NT2/D1 (cell line): ENCODE measurements around the gene KRTAP23-1.

Source experiments
- DNase-seq: peaks from one replicate; pipeline ENCODE4 v3.0.0-alpha.2; 2011; ENCODE audit warnings: low read depth, low spot score
- H3K27me3 ChIP-seq: 2 replicates; pipeline ENCODE4 v1.6.0; 2011; ENCODE audit warnings: mild to moderate bottlenecking; ENCODE audit not compliant: insufficient read length, insufficient read depth
- H3K36me3 ChIP-seq: 2 replicates; pipeline ENCODE4 v1.6.1; 2011; ENCODE audit warnings: mild to moderate bottlenecking, low read length, mixed read lengths; ENCODE audit not compliant: insufficient read depth, insufficient read length
- H3K4me1 ChIP-seq: 2 replicates; pipeline ENCODE4 v1.5.1; 2011; ENCODE audit not compliant: insufficient read depth, insufficient read length
- H3K4me3 ChIP-seq: 2 replicates; pipeline ENCODE4 v1.5.1; 2011; ENCODE audit warnings: low read depth; ENCODE audit not compliant: insufficient read length
- H3K9ac ChIP-seq: 2 replicates; pipeline ENCODE4 v1.6.0; 2011; ENCODE audit warnings: low read depth; ENCODE audit not compliant: insufficient read length
- H3K9me3 ChIP-seq: 2 replicates; pipeline ENCODE4 v1.5.1; 2011; ENCODE audit warnings: mild to moderate bottlenecking, low read length; ENCODE audit not compliant: insufficient read depth
- SUZ12 ChIP-seq: IDR thresholded peaks from 2 replicates; pipeline ENCODE4 v1.6.1; 2011; ENCODE audit not compliant: insufficient read length, insufficient read depth; ENCODE audit errors: extremely low read depth
- YY1 ChIP-seq: IDR thresholded peaks from 2 replicates; pipeline ENCODE4 v1.6.1; 2011; ENCODE audit not compliant: insufficient read length, insufficient read depth
- ZNF274 ChIP-seq: IDR thresholded peaks from 2 replicates; pipeline ENCODE4 v1.6.1; 2011; ENCODE audit warnings: mild to moderate bottlenecking, low read depth, low read length

Gene KRTAP23-1

GRCh38 chr21:30306884-30307283 is 41.5 kb downstream of the KRTAP23-1 start:
- TF ChIP-seq ZNF274, result no peak
- no peak for TF ChIP-seq SUZ12
- no peak for TF ChIP-seq YY1
- Histone ChIP-seq H3K9me3 (no peaks in the 10 kb centered on the region), H3K4me1 (no peaks in the 10 kb centered on the region), H3K36me3 (no peaks in the 10 kb centered on the region), H3K9ac (no peak overlapping the region), H3K27me3 (no peaks in the 10 kb centered on the region), H3K4me3 (no peak overlapping the region)
- no peak for DNase-seq

DNA sequence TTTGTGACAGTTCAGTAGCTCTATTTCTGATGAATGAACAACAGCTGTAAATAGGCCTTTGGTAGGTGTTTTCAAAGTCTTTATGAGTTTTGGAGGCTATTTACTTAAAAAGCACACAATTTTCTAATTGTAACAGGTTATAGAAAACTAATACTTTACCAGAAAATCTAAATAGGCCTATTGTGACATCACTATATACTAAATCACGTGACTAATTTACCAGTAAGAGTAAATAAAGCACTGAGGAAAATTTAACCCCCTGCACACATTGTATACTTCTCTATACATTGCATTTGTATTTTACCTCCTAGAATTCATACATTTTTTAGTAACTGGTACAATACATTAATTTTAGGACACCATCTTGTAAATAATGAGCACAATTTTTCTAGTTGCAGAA is 43.3 kb downstream of the KRTAP23-1 start:
- Histone ChIP-seq H3K4me3 (no peak overlapping the region), H3K4me1 (no peaks in the 10 kb centered on the region), H3K9ac (no peak overlapping the region), H3K27me3 (no peaks in the 10 kb centered on the region), H3K36me3 (no peaks in the 10 kb centered on the region), H3K9me3 (no peaks in the 10 kb centered on the region)
- DNase-seq, result no peak
- no peak for TF ChIP-seq SUZ12
